Osteoblast (primary cell): Measurements from ENCODE around the gene LDB1. TPM values are rescaled to one million over a fixed set of nuclear protein-coding genes. Genes with fewer than 3 reads are reported as not detected.

Experiments
- DNase-seq: peaks from one replicate; pipeline ENCODE4 v3.0.0; 2011; ENCODE audit warnings: low spot score, mixed read lengths; ENCODE audit not compliant: insufficient read length; ENCODE audit errors: missing footprints
- H2AFZ ChIP-seq: 2 replicates; pipeline ENCODE4 v1.6.0; 2011; ENCODE audit warnings: mild to moderate bottlenecking, low read length
- H3K27ac ChIP-seq: 2 replicates; pipeline ENCODE4 v1.5.1; 2011; ENCODE audit warnings: mild to moderate bottlenecking, low read depth, low read length, moderate library complexity
- H3K27me3 ChIP-seq: 2 replicates; pipeline ENCODE4 v1.6.0; 2012; ENCODE audit warnings: mild to moderate bottlenecking, control low read depth, inconsistent platforms, low read length, moderate library complexity; ENCODE audit not compliant: insufficient read depth
- H3K36me3 ChIP-seq: 2 replicates; pipeline ENCODE4 v1.5.1; 2011; ENCODE audit warnings: mild to moderate bottlenecking, low read length, control low read depth, moderate library complexity; ENCODE audit not compliant: insufficient read depth
- H3K4me1 ChIP-seq: 2 replicates; pipeline ENCODE4 v1.5.1; 2011; ENCODE audit warnings: mild to moderate bottlenecking, low read length, control low read depth, moderate library complexity; ENCODE audit not compliant: insufficient read depth
- H3K4me2 ChIP-seq: 2 replicates; pipeline ENCODE4 v1.6.0; 2011; ENCODE audit warnings: mild to moderate bottlenecking, low read length; ENCODE audit not compliant: insufficient read depth
- H3K4me3 ChIP-seq: fragments of 200-600 bp; sonication (generic); 3 replicates; pipeline ENCODE4 v1.5.1; 2012; ENCODE audit warnings: mild to moderate bottlenecking, low read length, inconsistent platforms; ENCODE audit not compliant: insufficient read depth
- H3K79me2 ChIP-seq: 2 replicates; pipeline ENCODE4 v1.6.0; 2012; ENCODE audit warnings: mild to moderate bottlenecking, low read length, control low read depth, inconsistent platforms; ENCODE audit not compliant: insufficient read depth
- H3K9me3 ChIP-seq: 2 replicates; pipeline ENCODE4 v1.5.1; 2011; ENCODE audit warnings: low read depth, low read length, control low read depth
- H4K20me1 ChIP-seq: 2 replicates; pipeline ENCODE4 v1.6.0; 2012; ENCODE audit warnings: mild to moderate bottlenecking, low read length, control low read depth; ENCODE audit not compliant: insufficient read depth
- total RNA-seq: library from RNA; depleted of rRNA; stranded (reverse); fragments of >200 nt; gene quantifications from 2 replicates; pipeline ENCODE4 v1.2.3, GENCODE V29; 2012
- TF ChIP-seq, protein P1 (sequence below): IDR thresholded peaks from 2 replicates; pipeline ENCODE4 v1.5.1; 2011; ENCODE audit warnings: mild to moderate bottlenecking, low read depth, low read length, moderate library complexity; ENCODE audit errors: extremely low read depth

The LDB1 gene
- total RNA-seq, 1 donor = 62.2 TPM

DNA sequence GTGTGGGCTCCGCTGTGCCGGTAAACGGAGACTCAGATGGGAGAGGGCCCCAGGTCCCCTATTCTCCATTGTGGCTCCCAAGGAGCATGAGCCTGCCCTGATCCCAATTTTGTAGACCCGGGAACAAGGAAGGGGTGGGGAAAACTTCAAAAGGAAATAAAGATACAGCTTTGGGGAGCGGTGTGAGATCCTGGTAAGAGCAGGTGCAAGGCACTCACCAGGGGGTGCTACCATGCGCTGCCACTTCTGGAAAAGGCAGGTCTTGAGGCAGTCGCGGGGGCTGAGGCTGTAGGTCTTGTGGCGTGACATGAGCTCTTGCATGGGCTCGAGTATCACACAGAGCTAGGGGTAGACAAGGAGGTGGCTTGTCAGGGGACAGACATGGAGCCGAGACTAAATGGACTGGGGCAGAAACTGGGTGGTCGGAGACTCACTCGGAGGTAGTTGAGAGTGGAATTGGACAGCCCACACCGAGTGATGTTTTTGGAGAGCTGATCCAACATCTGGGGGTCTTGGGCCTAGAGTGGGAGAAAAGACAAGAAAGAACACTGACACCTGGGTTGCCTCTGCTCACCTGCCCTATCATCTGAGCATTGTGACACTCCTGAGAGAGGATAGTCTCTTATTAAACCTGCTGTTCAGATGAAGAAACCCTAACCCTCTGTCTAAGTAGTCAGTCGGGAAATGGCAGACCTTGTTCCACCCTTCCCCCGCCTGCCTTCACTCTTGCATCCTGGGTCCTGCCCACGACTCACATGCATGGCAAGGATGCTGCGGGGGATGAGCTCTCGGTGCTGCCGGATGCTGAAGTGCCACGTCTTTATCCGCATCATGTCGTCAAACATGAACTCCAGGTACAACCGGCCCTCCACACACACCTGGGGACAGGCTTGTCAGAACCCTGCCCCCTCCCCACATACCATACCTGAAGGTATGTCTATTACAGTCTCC, 10.7 kb downstream of the LDB1 start:
- H3K4me2 ChIP-seq = no peak overlapping the region
- H3K9me3 ChIP-seq = no peaks in the 10 kb centered on the region
- peaks cover 46% of the 10 kb centered on the region for H3K36me3 ChIP-seq
- DNase-seq = no peak
- no peak overlapping the region for H2AFZ ChIP-seq
- H3K79me2 ChIP-seq = peaks cover 43% of the 10 kb centered on the region
- H3K27me3 ChIP-seq = no peaks in the 10 kb centered on the region
- peaks cover 60% of the 10 kb centered on the region for H4K20me1 ChIP-seq
- no peak overlapping the region for H3K27ac ChIP-seq
- no peak overlapping the region for H3K4me3 ChIP-seq
- peaks cover 14% of the 10 kb centered on the region for H3K4me1 ChIP-seq
- TF ChIP-seq, protein P1, sequence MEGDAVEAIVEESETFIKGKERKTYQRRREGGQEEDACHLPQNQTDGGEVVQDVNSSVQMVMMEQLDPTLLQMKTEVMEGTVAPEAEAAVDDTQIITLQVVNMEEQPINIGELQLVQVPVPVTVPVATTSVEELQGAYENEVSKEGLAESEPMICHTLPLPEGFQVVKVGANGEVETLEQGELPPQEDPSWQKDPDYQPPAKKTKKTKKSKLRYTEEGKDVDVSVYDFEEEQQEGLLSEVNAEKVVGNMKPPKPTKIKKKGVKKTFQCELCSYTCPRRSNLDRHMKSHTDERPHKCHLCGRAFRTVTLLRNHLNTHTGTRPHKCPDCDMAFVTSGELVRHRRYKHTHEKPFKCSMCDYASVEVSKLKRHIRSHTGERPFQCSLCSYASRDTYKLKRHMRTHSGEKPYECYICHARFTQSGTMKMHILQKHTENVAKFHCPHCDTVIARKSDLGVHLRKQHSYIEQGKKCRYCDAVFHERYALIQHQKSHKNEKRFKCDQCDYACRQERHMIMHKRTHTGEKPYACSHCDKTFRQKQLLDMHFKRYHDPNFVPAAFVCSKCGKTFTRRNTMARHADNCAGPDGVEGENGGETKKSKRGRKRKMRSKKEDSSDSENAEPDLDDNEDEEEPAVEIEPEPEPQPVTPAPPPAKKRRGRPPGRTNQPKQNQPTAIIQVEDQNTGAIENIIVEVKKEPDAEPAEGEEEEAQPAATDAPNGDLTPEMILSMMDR = no peak

DNA sequence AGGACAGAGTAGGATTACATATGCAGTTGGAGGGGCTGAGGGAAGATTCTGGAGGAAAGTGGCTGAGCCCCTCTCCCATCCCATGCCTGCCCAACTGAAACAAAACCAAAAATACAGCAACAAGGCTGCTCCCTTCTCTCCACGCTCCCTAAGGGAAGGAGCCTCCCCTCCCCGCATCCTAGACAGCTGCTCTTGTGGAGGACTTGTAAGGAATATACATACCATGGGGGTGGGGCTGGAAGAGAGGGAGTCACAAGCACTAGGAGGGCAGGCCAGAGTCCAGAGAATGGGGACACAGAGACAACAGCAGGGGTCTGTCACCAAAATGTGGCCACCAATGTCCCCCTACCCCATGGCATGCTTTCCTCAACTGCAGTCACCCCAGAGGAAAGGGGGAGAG, 13.2 kb downstream of the LDB1 start:
- TF ChIP-seq, protein P1 = no peak
- DNase-seq = peak; percentile 22
- no peak overlapping the region for H3K4me3 ChIP-seq
- H3K4me2 ChIP-seq = no peak overlapping the region
- no peak overlapping the region for H3K27ac ChIP-seq
- H3K27me3 ChIP-seq = no peaks in the 10 kb centered on the region
- H3K9me3 ChIP-seq = no peaks in the 10 kb centered on the region
- H2AFZ ChIP-seq = no peak overlapping the region
- H3K79me2 ChIP-seq = peaks cover 19% of the 10 kb centered on the region
- H3K4me1 ChIP-seq = peaks cover 6% of the 10 kb centered on the region
- H3K36me3 ChIP-seq = peaks cover 46% of the 10 kb centered on the region
- peaks cover 38% of the 10 kb centered on the region for H4K20me1 ChIP-seq

- no peaks in the 10 kb centered on the region for H3K9me3 ChIP-seq
- H4K20me1 ChIP-seq = peaks cover 6% of the 10 kb centered on the region
- peak; percentile 68 for DNase-seq
- TF ChIP-seq, protein P1 = no peak
- no peak overlapping the region for H3K4me2 ChIP-seq
- H3K36me3 ChIP-seq = peaks cover 4% of the 10 kb centered on the region
- peaks cover 6% of the 10 kb centered on the region for H3K4me1 ChIP-seq
- H3K27ac ChIP-seq = no peak overlapping the region
- no peak overlapping the region for H3K4me3 ChIP-seq
- no peaks in the 10 kb centered on the region for H3K79me2 ChIP-seq
- no peaks in the 10 kb centered on the region for H3K27me3 ChIP-seq
- no peak overlapping the region for H2AFZ ChIP-seq
These were observed 17.7 kb downstream of the LDB1 start for GRCh38 chr10:102102421-102102820.

GRCh38 chr10:102101152-102101551, 19.0 kb downstream of the LDB1 start:
- Histone ChIP-seq H3K4me2 (no peak overlapping the region), H3K27ac (no peak overlapping the region), H2AFZ (no peak overlapping the region), H3K4me1 (peaks cover 6% of the 10 kb centered on the region), H4K20me1 (no peaks in the 10 kb centered on the region), H3K79me2 (no peaks in the 10 kb centered on the region), H3K9me3 (no peaks in the 10 kb centered on the region), H3K4me3 (no peak overlapping the region), H3K27me3 (no peaks in the 10 kb centered on the region), H3K36me3 (no peaks in the 10 kb centered on the region)
- no peak for DNase-seq
- TF ChIP-seq, protein P1 = no peak
